ENCODE measurements around the gene RBM4B. TPM values are rescaled to one million over a fixed set of nuclear protein-coding genes. Genes with fewer than 3 reads are reported as not detected.
A peak's percentile ranks its signal among the peaks of the same experiment; 100 is the strongest.
"Not testable (repeated sequence)": the region's sequence is repeated elsewhere in the genome, so short reads cannot be mapped to it uniquely, and the experiment has no call there.

The RBM4B gene
- 20.3 TPM for polyA plus RNA-seq (2013, experiment 1 of 2)
- polyA plus RNA-seq (2013, experiment 2 of 2): 19.6 TPM

- peak within 1 kb of the TSS; percentile 97 for H2BK120ac ChIP-seq (ENCODE audit: low read depth, low read length)
- 2% methylated on average over 39 of the region's 61 CpGs for WGBS
- H3K14ac ChIP-seq (ENCODE audit: low read length in 2 of 2): peak within 1 kb of the TSS in 1 of 2 experiments; percentile 89
- H3K9ac ChIP-seq (ENCODE audit: low read length): peak within 1 kb of the TSS; percentile 99
- H3K9me3 ChIP-seq (ENCODE audit: control insufficient read depth, low read length): no peaks in the 10 kb centered on the region
- no peak within 1 kb of the TSS for H2AK5ac ChIP-seq (ENCODE audit: low read length, severe bottlenecking)
- H2BK5ac ChIP-seq (ENCODE audit: low read depth, low read length, poor library complexity, severe bottlenecking): peak within 1 kb of the TSS; percentile 92
- no peak within 1 kb of the TSS for H2AFZ ChIP-seq (ENCODE audit: low read depth, low read length)
- peak within 1 kb of the TSS; percentile 92 for H3K27ac ChIP-seq (ENCODE audit: low read length, poor library complexity, severe bottlenecking)
- H3K23ac ChIP-seq (ENCODE audit: low read length in 2 of 2): peak within 1 kb of the TSS in 1 of 2 experiments; percentile 88
- no peaks in the 10 kb centered on the region for H3K27me3 ChIP-seq (ENCODE audit: control insufficient read depth in 1 of 2, insufficient read depth in 1 of 2, low read length in 2 of 2)
- H3K36me3 ChIP-seq (ENCODE audit: control insufficient read depth in 1 of 2, insufficient read depth in 2 of 2, low read depth in 1 of 2, low read length in 2 of 2): peaks cover 5 to 19% of the 10 kb centered on the region in 2 experiments
- H3K4me3 ChIP-seq (ENCODE audit: insufficient read depth in 1 of 2, low read depth in 1 of 2, low read length in 2 of 2): peak within 1 kb of the TSS; percentile 73 to 82
- peaks cover 7% of the 10 kb centered on the region for H3K4me1 ChIP-seq (ENCODE audit: control insufficient read depth, insufficient read depth, low read depth, low read length)
- H4K8ac ChIP-seq (ENCODE audit: low read length): peak within 1 kb of the TSS; percentile 98
- peak within 1 kb of the TSS; percentile 72 for H3K4me2 ChIP-seq (ENCODE audit: low read length, poor library complexity, severe bottlenecking)
- H2BK15ac ChIP-seq (ENCODE audit: low read depth, poor library complexity, severe bottlenecking): peak within 1 kb of the TSS; percentile 93
- peak; percentile 98 for DNase-seq
- peaks cover 2% of the 10 kb centered on the region for H3K79me1 ChIP-seq (replicated peaks; ENCODE audit: low read length, poor library complexity, severe bottlenecking)
- H2BK12ac ChIP-seq (ENCODE audit: low read length in 2 of 2): peak within 1 kb of the TSS in 1 of 2 experiments; percentile 37
- peak within 1 kb of the TSS; percentile 91 for H4K91ac ChIP-seq (ENCODE audit: low read length)
- peak within 1 kb of the TSS; percentile 60 to 96 for H3K4ac ChIP-seq (ENCODE audit: low read depth in 1 of 2, low read length in 2 of 2)
- peak within 1 kb of the TSS; percentile 87 to 91 for H3K18ac ChIP-seq (ENCODE audit: low read depth in 1 of 2, low read length in 2 of 2)
These were observed at the start of gene RBM4B for GRCh38 chr11:66677599-66678375. Gene RBM4B, minus strand, starts transcription at chr11:66677887. Its CDS starts 808 bp downstream, at chr11:66677079.

GRCh38 chr11:66725647-66726046, 48.0 kb upstream of the RBM4B start:
- no peak overlapping the region for H3K18ac ChIP-seq (ENCODE audit: low read depth in 1 of 2, low read length in 2 of 2)
- DNase-seq: peak; percentile 23
- peaks cover 29% of the 10 kb centered on the region for H3K4me1 ChIP-seq (ENCODE audit: control insufficient read depth, insufficient read depth, low read depth, low read length)
- no peak overlapping the region for H4K91ac ChIP-seq (ENCODE audit: low read length)
- no peaks in the 10 kb centered on the region for H3K9me3 ChIP-seq (ENCODE audit: control insufficient read depth, low read length)
- H4K8ac ChIP-seq (ENCODE audit: low read length): no peak overlapping the region
- H3K4me2 ChIP-seq (ENCODE audit: low read length, poor library complexity, severe bottlenecking): peak overlapping the region; percentile 20
- no peak overlapping the region for H3K9ac ChIP-seq (ENCODE audit: low read length)
- no peak overlapping the region for H3K14ac ChIP-seq (ENCODE audit: low read length in 2 of 2)
- no peak overlapping the region for H2AK5ac ChIP-seq (ENCODE audit: low read length, severe bottlenecking)
- no peak overlapping the region for H2BK15ac ChIP-seq (ENCODE audit: low read depth, poor library complexity, severe bottlenecking)
- no peak overlapping the region for H2BK5ac ChIP-seq (ENCODE audit: low read depth, low read length, poor library complexity, severe bottlenecking)
- H3K79me1 ChIP-seq (replicated peaks; ENCODE audit: low read length, poor library complexity, severe bottlenecking): peaks cover 12% of the 10 kb centered on the region
- peaks cover 0 to 70% of the 10 kb centered on the region in 2 experiments for H3K27me3 ChIP-seq (ENCODE audit: control insufficient read depth in 1 of 2, insufficient read depth in 1 of 2, low read length in 2 of 2)
- H3K4me3 ChIP-seq (ENCODE audit: insufficient read depth in 1 of 2, low read depth in 1 of 2, low read length in 2 of 2): no peak overlapping the region
- H2BK12ac ChIP-seq (ENCODE audit: low read length in 2 of 2): no peak overlapping the region
- WGBS: 47% methylated on average over 10 of the region's 10 CpGs
- peaks cover 0 to 8% of the 10 kb centered on the region in 2 experiments for H3K36me3 ChIP-seq (ENCODE audit: control insufficient read depth in 1 of 2, insufficient read depth in 2 of 2, low read depth in 1 of 2, low read length in 2 of 2)
- H3K27ac ChIP-seq (ENCODE audit: low read length, poor library complexity, severe bottlenecking): peak overlapping the region; percentile 97
- H3K23ac ChIP-seq (ENCODE audit: low read length in 2 of 2): no peak overlapping the region
- no peak overlapping the region for H2AFZ ChIP-seq (ENCODE audit: low read depth, low read length)
- H2BK120ac ChIP-seq (ENCODE audit: low read depth, low read length): no peak overlapping the region
- no peak overlapping the region for H3K4ac ChIP-seq (ENCODE audit: low read depth in 1 of 2, low read length in 2 of 2)

GRCh38 chr11:66725114-66725513, 47.4 kb upstream of the RBM4B start:
- 97% methylated on average over 1 of the region's 1 CpG for WGBS
- no peak overlapping the region for H2BK15ac ChIP-seq (ENCODE audit: low read depth, poor library complexity, severe bottlenecking)

GRCh38 chr11:66724167-66724566, 46.5 kb upstream of the RBM4B start:
- H2BK15ac ChIP-seq (ENCODE audit: low read depth, poor library complexity, severe bottlenecking); H3K4me2 ChIP-seq (ENCODE audit: low read length, poor library complexity, severe bottlenecking); H3K18ac ChIP-seq (ENCODE audit: low read depth in 1 of 2, low read length in 2 of 2); DNase-seq; H3K9ac ChIP-seq (ENCODE audit: low read length); H2AFZ ChIP-seq (ENCODE audit: low read depth, low read length); H3K14ac ChIP-seq (ENCODE audit: low read length in 2 of 2); H4K8ac ChIP-seq (ENCODE audit: low read length); H3K23ac ChIP-seq (ENCODE audit: low read length in 2 of 2); H2BK5ac ChIP-seq (ENCODE audit: low read depth, low read length, poor library complexity, severe bottlenecking); H2BK120ac ChIP-seq (ENCODE audit: low read depth, low read length); H4K91ac ChIP-seq (ENCODE audit: low read length); H3K9me3 ChIP-seq (ENCODE audit: control insufficient read depth, low read length); H3K4ac ChIP-seq (ENCODE audit: low read depth in 1 of 2, low read length in 2 of 2); H3K4me3 ChIP-seq (ENCODE audit: insufficient read depth in 1 of 2, low read depth in 1 of 2, low read length in 2 of 2); H2BK12ac ChIP-seq (ENCODE audit: low read length in 2 of 2): not testable (repeated sequence)
- Histone ChIP-seq H3K27me3 (ENCODE audit: control insufficient read depth in 1 of 2, insufficient read depth in 1 of 2, low read length in 2 of 2) (peaks cover 0 to 79% of the 10 kb centered on the region in 2 experiments), H3K36me3 (ENCODE audit: control insufficient read depth in 1 of 2, insufficient read depth in 2 of 2, low read depth in 1 of 2, low read length in 2 of 2) (peaks cover 0 to 20% of the 10 kb centered on the region in 2 experiments), H3K4me1 (ENCODE audit: control insufficient read depth, insufficient read depth, low read depth, low read length) (peaks cover 39% of the 10 kb centered on the region), H3K79me1 (replicated peaks; ENCODE audit: low read length, poor library complexity, severe bottlenecking) (peaks cover 19% of the 10 kb centered on the region), H2AK5ac (ENCODE audit: low read length, severe bottlenecking) (peak overlapping the region; percentile 57), H3K27ac (ENCODE audit: low read length, poor library complexity, severe bottlenecking) (peak overlapping the region; percentile 97)
- 94% methylated on average over 5 of the region's 5 CpGs for WGBS

More at GRCh38 chr11:66725114-66725513, 47.4 kb upstream of the RBM4B start:
- Histone ChIP-seq H3K23ac (ENCODE audit: low read length in 2 of 2) (no peak overlapping the region), H3K36me3 (ENCODE audit: control insufficient read depth in 1 of 2, insufficient read depth in 2 of 2, low read depth in 1 of 2, low read length in 2 of 2) (peaks cover 0 to 12% of the 10 kb centered on the region in 2 experiments), H3K27me3 (ENCODE audit: control insufficient read depth in 1 of 2, insufficient read depth in 1 of 2, low read length in 2 of 2) (peaks cover 0 to 75% of the 10 kb centered on the region in 2 experiments), H3K9ac (ENCODE audit: low read length) (no peak overlapping the region), H3K4me2 (ENCODE audit: low read length, poor library complexity, severe bottlenecking) (no peak overlapping the region), H2AFZ (ENCODE audit: low read depth, low read length) (no peak overlapping the region), H2BK12ac (ENCODE audit: low read length in 2 of 2) (no peak overlapping the region), H3K27ac (ENCODE audit: low read length, poor library complexity, severe bottlenecking) (peak overlapping the region; percentile 97), H2BK120ac (ENCODE audit: low read depth, low read length) (no peak overlapping the region), H3K4me3 (ENCODE audit: insufficient read depth in 1 of 2, low read depth in 1 of 2, low read length in 2 of 2) (no peak overlapping the region), H3K14ac (ENCODE audit: low read length in 2 of 2) (no peak overlapping the region), H2BK5ac (ENCODE audit: low read depth, low read length, poor library complexity, severe bottlenecking) (peak overlapping the region; percentile 60), H4K8ac (ENCODE audit: low read length) (no peak overlapping the region), H2AK5ac (ENCODE audit: low read length, severe bottlenecking) (peak overlapping the region; percentile 57), H3K4ac (ENCODE audit: low read depth in 1 of 2, low read length in 2 of 2) (no peak overlapping the region), H3K9me3 (ENCODE audit: control insufficient read depth, low read length) (no peaks in the 10 kb centered on the region), H3K18ac (ENCODE audit: low read depth in 1 of 2, low read length in 2 of 2) (no peak overlapping the region), H3K79me1 (replicated peaks; ENCODE audit: low read length, poor library complexity, severe bottlenecking) (peaks cover 12% of the 10 kb centered on the region), H3K4me1 (ENCODE audit: control insufficient read depth, insufficient read depth, low read depth, low read length) (peaks cover 35% of the 10 kb centered on the region), H4K91ac (ENCODE audit: low read length) (no peak overlapping the region)
- no peak for DNase-seq

All from mesenchymal stem cell (in vitro differentiated cells and primary cell).